HG03558 (cell line): Measurements from ENCODE around the gene LARP6.
"Not testable (repeated sequence)": the region's sequence is repeated elsewhere in the genome, so short reads cannot be mapped to it uniquely, and the experiment has no call there.

Experiments
- ATAC-seq: cut with Tn5 transposase; IDR thresholded peaks from one replicate; pipeline ENCODE4 v1.9.1; 2021; ENCODE audit warnings: moderate number of reproducible peaks; ENCODE audit not compliant: unreplicated experiment; ENCODE audit errors: extremely low read depth

Gene LARP6

GRCh38 chr15:70831094-70831911 lies 22.7 kb downstream of the LARP6 start:
- ATAC-seq, result no peak

GRCh38 chr15:70830615-70831014 lies 23.3 kb downstream of the LARP6 start:
- ATAC-seq, result no peak

GRCh38 chr15:70829371-70830166 lies 24.4 kb downstream of the LARP6 start:
- no peak for ATAC-seq

GRCh38 chr15:70827721-70828120 lies 26.2 kb downstream of the LARP6 start:
- ATAC-seq, result no peak

- ATAC-seq, result no peak
Measured at GRCh38 chr15:70826634-70827033, 27.3 kb downstream of the LARP6 start.

- no peak for ATAC-seq
Measured at GRCh38 chr15:70825841-70826240, 28.1 kb downstream of the LARP6 start.

GRCh38 chr15:70823196-70823595 lies 30.8 kb downstream of the LARP6 start:
- no peak for ATAC-seq

GRCh38 chr15:70820214-70820613 lies 33.7 kb downstream of the LARP6 start:
- ATAC-seq, result no peak

GRCh38 chr15:70818580-70818979 lies 35.4 kb downstream of the LARP6 start:
- no peak for ATAC-seq

GRCh38 chr15:70817266-70817665 lies 36.7 kb downstream of the LARP6 start:
- no peak for ATAC-seq

- ATAC-seq, result no peak
Measured at GRCh38 chr15:70815604-70816003, 38.4 kb downstream of the LARP6 start.

- ATAC-seq, result not testable (repeated sequence)
Measured at GRCh38 chr15:70815011-70815410, 38.9 kb downstream of the LARP6 start.

GRCh38 chr15:70812827-70813364 lies 41.1 kb downstream of the LARP6 start:
- no peak for ATAC-seq

GRCh38 chr15:70810916-70811578 lies 42.9 kb downstream of the LARP6 start:
- no peak for ATAC-seq

GRCh38 chr15:70806992-70807712 lies 46.8 kb downstream of the LARP6 start:
- ATAC-seq, result no peak

- ATAC-seq, result not testable (repeated sequence)
Measured at GRCh38 chr15:70804388-70804787, 49.6 kb downstream of the LARP6 start.

- no peak for ATAC-seq
Measured at GRCh38 chr15:70802629-70803028, 51.3 kb downstream of the LARP6 start.

GRCh38 chr15:70801109-70801508 lies 52.8 kb downstream of the LARP6 start:
- ATAC-seq, result no peak

- ATAC-seq, result no peak
Measured at GRCh38 chr15:70799667-70800450, 54.1 kb downstream of the LARP6 start.
